ENCODE results near the gene PLCB1.

The PLCB1 gene

DNA sequence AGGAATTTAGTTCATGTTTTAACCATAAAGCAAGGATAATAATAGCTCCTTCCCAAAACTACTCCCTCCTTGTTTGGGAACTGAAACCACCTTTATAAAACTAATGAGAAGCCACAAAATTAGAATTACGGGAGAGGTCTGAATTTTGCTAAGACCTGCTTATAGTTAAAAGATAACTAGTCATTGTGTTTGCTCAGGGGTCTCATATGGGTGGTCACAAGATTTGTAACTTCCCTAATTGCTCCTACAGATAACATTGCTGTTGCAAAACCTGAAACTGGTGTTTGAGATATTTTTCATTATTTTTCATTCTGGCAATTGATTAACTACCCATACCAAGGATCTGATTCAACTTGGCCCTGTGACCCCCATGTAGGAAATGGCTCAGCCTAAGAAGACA lies 782.4 kb downstream of the PLCB1 start:
- DNase-seq, result no peak

DNA sequence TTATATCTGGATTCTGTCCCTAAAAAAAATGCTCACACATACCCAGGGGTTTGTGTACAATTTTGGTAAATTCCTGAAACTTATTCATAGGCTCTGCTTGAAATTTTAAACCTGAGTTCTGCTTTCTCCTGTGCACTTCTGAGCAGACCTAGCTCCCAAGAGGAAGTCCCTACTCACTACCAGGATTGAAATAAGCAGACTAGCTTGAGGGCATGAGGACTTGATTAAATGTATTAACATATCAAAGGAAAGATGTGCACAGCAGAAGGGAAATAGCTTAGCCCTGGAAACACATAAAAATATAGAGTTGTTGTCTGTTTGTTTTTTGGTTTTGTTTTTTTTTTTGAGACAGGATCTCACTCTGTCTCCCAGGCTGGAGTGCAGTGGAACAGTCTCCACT lies 785.0 kb downstream of the PLCB1 start:
- DNase-seq, result no peak

DNA sequence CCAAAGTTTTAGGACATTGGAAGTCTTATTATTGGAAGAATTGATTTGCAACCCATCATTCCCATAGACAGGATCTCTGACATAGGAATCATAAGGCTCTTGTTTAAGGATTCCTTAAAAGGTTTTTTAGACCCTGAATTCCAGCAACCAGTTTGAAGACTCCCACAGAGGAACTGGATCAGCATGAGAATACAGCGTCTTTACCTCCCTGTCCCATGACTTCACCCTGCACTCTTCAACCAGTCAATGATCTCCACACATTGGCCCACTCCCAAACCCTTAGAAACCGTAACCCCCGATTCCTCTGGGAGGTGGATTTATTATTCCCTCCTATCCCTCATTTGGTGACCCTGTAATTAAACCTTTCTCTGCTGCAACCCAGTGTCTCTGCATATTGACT lies 786.1 kb downstream of the PLCB1 start:
- no peak for DNase-seq

DNA sequence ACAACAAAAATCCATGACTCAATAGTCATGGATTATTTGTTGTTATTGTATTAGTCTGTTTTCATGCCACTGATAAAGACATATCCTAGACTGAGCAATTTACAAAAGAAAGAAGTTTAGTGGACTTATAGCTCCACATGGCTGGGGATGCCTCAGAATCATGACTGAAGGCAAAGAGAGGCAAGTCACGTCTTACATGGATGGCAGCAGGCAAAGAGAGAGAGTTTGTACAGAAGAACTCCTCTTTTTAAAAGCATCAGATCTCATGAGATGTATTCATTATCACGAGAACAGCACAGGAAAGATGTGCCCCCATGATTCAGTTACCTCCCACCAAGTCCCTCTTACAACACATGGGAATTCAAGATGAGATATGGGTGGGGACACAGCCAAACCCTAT lies 792.5 kb downstream of the PLCB1 start:
- DNase-seq, result no peak

DNA sequence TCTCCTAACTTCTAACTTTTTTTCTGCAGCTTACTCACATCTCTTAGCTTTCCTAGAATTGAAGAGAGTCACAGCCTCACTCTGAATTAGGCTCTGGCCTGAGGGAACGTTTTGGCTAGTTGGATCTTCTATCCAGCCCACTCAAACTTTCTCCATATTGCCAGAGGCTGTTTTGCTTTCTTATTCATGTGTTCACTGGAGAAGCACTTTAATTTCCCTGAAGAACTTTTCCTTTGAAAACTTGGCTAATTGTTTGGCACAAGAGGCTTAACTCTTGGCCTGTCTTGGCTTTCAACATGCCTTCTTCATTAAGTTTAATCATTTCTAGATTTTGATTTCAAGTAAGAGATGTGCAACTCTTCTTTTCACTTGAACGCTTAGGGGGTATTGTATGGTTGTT lies 798.7 kb downstream of the PLCB1 start:
- no peak for DNase-seq

DNA sequence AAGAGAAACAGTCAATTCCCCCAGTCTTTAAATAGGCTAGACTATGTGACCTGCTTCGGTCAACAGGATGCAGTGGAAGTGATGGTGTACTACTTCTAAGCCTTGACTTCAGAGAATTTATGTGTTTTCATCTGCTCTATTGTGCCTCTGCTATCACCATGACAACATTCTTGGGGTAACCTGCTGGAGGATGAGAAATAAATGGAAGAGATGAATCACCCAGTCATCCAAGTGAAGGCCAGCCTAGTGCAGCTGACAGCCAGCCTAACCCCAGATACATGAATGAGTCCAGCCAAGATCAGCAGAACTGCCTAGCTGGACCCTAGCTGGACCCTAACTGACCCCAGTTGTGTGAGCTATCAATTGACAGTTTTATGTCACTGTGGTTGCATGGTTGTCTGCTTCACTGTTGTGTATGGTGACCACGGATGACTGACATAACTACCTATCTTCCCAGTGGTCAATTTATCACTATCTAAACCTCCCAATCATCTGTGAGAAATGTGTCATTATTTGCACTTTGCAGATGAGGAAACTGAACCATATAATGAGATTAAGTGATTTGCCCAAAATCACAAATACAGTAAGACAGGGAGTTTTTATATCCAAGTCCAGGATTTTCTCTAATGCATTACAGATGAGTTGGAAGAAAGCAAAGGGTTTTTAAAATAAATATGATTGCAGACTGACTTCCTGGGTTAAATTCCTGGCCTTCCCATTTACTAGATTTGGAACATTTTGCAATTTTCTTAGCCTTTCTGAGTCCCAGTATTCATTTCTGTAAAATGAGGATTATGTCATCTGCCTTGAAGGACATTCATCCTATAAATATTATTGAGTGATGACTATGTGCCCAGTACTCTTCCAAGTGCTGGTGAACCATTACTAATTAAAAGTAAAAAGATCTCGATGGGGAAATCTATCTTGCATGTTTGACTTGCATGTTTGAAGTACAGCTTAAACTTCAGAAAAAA lies 800.4 kb downstream of the PLCB1 start:
- no peak for DNase-seq

DNA sequence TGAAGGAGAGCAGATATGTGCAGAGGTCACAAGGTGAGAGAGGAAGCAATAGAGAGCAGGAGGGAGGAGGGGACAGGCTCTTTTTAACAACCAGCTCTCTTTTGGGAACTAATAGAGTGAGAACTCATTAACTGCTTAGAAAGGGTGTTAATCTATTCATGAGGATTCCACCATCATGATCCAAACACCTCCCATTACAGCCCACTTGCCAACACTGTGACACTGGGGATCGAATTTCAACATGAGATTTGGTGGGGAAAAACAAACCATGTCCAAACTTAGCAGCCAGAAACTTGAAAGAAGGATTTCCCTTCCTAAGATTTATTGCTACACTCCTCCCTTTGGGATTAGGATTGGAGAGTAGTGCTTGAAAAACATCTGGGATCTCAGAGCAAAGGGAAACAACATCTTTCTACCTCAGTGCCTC lies 801.3 kb downstream of the PLCB1 start:
- no peak for DNase-seq

DNA sequence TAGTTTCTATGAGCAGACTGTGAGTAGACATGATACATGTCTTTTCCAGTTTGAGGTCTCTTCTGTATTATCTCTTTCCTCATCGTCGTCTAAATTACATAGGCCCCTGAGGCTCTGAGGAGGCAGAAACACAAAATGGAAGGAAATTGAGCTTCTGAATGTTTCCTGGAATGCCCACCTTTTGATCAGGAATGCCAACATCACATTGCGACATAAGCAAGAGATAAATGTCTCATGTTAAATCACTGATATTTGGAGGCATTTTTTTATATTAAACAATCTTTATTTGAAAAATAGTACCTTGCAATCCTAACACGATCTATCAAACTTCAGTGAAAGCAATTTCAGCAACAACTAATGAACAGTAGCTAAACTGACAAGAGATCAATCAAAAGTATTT lies 802.3 kb downstream of the PLCB1 start:
- DNase-seq, result no peak
